SU-DHL-6 (cell line): ENCODE measurements around the gene MMP20.

Source experiments
- EZH2phosphoT487 ChIP-seq: fragments of 200-600 bp; sonication (generic), shearing (Covaris generic); conservative IDR thresholded peaks from 2 replicates; pipeline ENCODE4 v1.6.1; 2018; ENCODE audit warnings: mild to moderate bottlenecking, antibody characterized with exemption, low read length, moderate library complexity, mixed read lengths
- TF ChIP-seq, protein P1 (sequence below): fragments of 200-600 bp; sonication (generic); IDR thresholded peaks from one replicate; pipeline ENCODE4 v1.5.1; 2017; ENCODE audit warnings: antibody characterized with exemption, mild to moderate bottlenecking, low read length, moderate library complexity; ENCODE audit not compliant: insufficient read depth, poor library complexity, severe bottlenecking

DNA sequence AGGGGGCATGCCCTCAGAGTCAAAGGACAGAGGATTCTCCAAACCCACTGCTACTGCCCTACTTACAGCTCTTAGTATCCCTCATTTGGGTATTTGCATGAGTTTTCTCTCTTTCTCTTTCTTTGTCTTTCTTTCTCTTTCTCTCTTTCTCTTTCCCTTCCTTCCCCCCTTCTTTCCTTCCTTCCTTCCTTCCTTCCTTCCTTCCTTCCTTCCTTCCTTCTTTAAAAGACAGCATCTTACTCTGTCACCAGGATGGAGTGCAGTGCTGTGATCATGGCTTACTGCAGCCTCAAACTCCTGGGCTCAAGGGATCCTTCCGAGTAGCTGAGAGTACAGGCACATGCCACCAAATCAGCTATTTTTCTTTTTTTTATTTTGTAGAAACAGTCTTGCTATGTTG, 80.5 kb downstream of the MMP20 start:
- TF ChIP-seq, protein P1, sequence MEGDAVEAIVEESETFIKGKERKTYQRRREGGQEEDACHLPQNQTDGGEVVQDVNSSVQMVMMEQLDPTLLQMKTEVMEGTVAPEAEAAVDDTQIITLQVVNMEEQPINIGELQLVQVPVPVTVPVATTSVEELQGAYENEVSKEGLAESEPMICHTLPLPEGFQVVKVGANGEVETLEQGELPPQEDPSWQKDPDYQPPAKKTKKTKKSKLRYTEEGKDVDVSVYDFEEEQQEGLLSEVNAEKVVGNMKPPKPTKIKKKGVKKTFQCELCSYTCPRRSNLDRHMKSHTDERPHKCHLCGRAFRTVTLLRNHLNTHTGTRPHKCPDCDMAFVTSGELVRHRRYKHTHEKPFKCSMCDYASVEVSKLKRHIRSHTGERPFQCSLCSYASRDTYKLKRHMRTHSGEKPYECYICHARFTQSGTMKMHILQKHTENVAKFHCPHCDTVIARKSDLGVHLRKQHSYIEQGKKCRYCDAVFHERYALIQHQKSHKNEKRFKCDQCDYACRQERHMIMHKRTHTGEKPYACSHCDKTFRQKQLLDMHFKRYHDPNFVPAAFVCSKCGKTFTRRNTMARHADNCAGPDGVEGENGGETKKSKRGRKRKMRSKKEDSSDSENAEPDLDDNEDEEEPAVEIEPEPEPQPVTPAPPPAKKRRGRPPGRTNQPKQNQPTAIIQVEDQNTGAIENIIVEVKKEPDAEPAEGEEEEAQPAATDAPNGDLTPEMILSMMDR, result no peak
- TF ChIP-seq EZH2phosphoT487, result no peak
